ENCODE data around the gene ZNF362. TPM values are rescaled to one million over a fixed set of nuclear protein-coding genes. Genes with fewer than 3 reads are reported as not detected.
"Not testable (repeated sequence)": the region's sequence is repeated elsewhere in the genome, so short reads cannot be mapped to it uniquely, and the experiment has no call there.

ZNF362 gene
- polyA plus RNA-seq, 1 donor, result 57.1 TPM

GRCh38 chr1:33305816-33306652 lies 49.7 kb downstream of the ZNF362 start:
- no peak for DNase-seq

- peak; percentile 26 for DNase-seq
These were observed 50.6 kb downstream of the ZNF362 start for GRCh38 chr1:33306653-33307493.

- no peak for DNase-seq
These were observed 51.2 kb downstream of the ZNF362 start for GRCh38 chr1:33307494-33307864.

GRCh38 chr1:33309351-33309750 lies 53.1 kb downstream of the ZNF362 start:
- not testable (repeated sequence) for DNase-seq

- DNase-seq, result no peak
These were observed 54.4 kb downstream of the ZNF362 start for GRCh38 chr1:33310702-33311101.

GRCh38 chr1:33311706-33312412 lies 55.6 kb downstream of the ZNF362 start:
- no peak for DNase-seq

GRCh38 chr1:33312413-33312749 lies 56.1 kb downstream of the ZNF362 start:
- no peak for DNase-seq

- no peak for DNase-seq
These were observed 58.1 kb downstream of the ZNF362 start for GRCh38 chr1:33314416-33314815.

- no peak for DNase-seq
These were observed 60.3 kb downstream of the ZNF362 start for GRCh38 chr1:33316601-33317000.

- DNase-seq, result no peak
These were observed 61.1 kb downstream of the ZNF362 start for GRCh38 chr1:33317354-33317753.

- DNase-seq, result no peak
These were observed 61.7 kb downstream of the ZNF362 start for GRCh38 chr1:33317946-33318345.

GRCh38 chr1:33319186-33319948 lies 63.1 kb downstream of the ZNF362 start:
- DNase-seq, result no peak

- DNase-seq, result no peak
These were observed 63.8 kb downstream of the ZNF362 start for GRCh38 chr1:33319949-33320618.

GRCh38 chr1:33320619-33321165 lies 64.4 kb downstream of the ZNF362 start, which contains the start of gene A3GALT2:
Gene A3GALT2, minus strand, starts transcription at chr1:33321098. Its CDS starts 0 bp downstream, at chr1:33321098.
- DNase-seq, result no peak

GRCh38 chr1:33321178-33321577 lies 64.9 kb downstream of the ZNF362 start:
- DNase-seq, result no peak

- DNase-seq, result no peak
These were observed 65.8 kb downstream of the ZNF362 start for GRCh38 chr1:33322109-33322508.

GRCh38 chr1:33322870-33323585 lies 66.7 kb downstream of the ZNF362 start:
- no peak for DNase-seq

GRCh38 chr1:33323663-33324477 lies 67.6 kb downstream of the ZNF362 start:
- no peak for DNase-seq
